GM21576 (cell line): ENCODE measurements around the gene USP32.
"Not testable (repeated sequence)": the region's sequence is repeated elsewhere in the genome, so short reads cannot be mapped to it uniquely, and the experiment has no call there.

ENCODE experiments used
- ATAC-seq: cut with Tn5 transposase; IDR thresholded peaks from one replicate; pipeline ENCODE4 v1.9.1; 2021; ENCODE audit warnings: mild to moderate bottlenecking, moderate library complexity; ENCODE audit not compliant: unreplicated experiment

Gene USP32, protein sequence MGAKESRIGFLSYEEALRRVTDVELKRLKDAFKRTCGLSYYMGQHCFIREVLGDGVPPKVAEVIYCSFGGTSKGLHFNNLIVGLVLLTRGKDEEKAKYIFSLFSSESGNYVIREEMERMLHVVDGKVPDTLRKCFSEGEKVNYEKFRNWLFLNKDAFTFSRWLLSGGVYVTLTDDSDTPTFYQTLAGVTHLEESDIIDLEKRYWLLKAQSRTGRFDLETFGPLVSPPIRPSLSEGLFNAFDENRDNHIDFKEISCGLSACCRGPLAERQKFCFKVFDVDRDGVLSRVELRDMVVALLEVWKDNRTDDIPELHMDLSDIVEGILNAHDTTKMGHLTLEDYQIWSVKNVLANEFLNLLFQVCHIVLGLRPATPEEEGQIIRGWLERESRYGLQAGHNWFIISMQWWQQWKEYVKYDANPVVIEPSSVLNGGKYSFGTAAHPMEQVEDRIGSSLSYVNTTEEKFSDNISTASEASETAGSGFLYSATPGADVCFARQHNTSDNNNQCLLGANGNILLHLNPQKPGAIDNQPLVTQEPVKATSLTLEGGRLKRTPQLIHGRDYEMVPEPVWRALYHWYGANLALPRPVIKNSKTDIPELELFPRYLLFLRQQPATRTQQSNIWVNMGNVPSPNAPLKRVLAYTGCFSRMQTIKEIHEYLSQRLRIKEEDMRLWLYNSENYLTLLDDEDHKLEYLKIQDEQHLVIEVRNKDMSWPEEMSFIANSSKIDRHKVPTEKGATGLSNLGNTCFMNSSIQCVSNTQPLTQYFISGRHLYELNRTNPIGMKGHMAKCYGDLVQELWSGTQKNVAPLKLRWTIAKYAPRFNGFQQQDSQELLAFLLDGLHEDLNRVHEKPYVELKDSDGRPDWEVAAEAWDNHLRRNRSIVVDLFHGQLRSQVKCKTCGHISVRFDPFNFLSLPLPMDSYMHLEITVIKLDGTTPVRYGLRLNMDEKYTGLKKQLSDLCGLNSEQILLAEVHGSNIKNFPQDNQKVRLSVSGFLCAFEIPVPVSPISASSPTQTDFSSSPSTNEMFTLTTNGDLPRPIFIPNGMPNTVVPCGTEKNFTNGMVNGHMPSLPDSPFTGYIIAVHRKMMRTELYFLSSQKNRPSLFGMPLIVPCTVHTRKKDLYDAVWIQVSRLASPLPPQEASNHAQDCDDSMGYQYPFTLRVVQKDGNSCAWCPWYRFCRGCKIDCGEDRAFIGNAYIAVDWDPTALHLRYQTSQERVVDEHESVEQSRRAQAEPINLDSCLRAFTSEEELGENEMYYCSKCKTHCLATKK (N-terminal part only)

DNA sequence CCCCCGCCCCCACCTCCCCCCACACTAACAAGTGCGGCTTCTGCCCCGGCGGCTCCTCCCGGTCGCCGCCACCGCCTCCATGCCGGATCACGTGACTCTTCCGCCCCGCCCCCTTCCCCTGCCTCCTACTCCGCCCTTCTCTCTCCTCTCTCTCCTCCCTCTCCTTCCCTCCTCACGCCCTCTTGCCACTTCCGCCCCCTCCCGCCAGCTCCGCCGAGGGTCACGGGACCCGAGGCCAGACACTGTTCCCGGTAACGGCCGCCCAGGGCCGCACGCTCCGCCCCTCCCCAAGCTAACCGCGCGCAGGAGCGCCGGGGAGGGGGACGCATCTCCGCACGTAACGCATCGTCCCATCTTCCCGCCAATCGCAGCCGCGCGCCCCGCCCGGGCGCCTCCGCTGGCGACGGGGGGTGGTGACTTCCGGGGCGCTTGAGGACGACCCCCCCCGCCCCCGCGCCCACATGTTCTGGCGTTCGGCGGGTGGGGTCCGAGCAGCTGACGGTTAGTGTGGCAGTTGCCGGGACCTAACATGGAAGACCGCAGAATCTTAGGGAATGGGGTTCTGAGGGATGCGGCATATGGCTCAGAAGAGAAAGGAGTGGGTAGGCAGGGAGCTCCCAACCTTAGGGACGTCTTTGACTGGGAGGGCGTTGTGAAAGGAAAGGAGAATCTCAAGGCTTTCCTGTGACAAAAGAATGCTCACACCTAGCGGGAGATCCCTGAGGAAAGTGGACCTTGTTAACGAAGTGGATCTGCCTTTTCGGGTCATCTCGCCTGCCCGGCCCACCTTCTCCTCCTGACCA lies at the start of gene USP32:
Gene USP32, minus strand, starts transcription at position 92 of the 803 bp plus-strand sequence. CDS start 194 bp downstream, outside the sequence.
- peak; percentile 81 for ATAC-seq

DNA sequence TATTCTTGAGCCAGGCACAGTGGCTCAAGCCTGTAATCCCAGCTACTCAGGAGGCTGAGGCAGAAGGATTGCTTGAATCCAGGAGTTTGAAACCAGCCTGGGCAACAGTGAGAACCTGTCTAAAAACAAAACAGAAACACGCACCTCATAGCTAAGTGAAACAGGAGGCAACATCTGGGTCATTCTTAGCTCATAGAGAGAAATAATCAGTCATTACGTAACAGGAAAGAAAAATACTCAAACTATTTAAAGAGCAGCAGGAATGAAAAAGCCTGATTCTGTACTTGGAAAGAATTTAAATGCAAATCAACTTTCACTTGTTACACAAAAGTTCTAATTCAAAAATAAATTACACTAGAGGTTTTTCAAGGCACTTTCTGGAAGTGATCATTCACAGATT lies 47.6 kb upstream of the USP32 start:
- no peak for ATAC-seq

DNA sequence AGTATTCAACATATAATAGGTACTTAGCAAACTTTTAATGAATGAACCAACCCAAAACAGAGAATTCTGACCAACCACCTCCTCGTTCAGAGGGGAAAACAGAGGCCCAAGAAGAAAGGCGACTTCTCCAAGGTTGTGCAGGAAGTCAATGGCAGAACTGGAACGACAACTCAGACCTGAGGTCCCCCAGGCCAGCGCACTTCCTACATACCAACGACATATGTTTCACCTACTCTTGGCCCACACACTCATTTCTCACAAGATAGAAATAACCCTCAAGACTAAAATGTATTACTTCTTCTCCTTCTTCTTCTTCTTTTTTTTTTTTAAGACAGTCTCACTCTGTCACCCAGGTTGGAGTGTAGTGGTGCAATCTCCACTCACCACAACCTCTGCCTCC lies 44.7 kb upstream of the USP32 start:
- ATAC-seq = no peak

DNA sequence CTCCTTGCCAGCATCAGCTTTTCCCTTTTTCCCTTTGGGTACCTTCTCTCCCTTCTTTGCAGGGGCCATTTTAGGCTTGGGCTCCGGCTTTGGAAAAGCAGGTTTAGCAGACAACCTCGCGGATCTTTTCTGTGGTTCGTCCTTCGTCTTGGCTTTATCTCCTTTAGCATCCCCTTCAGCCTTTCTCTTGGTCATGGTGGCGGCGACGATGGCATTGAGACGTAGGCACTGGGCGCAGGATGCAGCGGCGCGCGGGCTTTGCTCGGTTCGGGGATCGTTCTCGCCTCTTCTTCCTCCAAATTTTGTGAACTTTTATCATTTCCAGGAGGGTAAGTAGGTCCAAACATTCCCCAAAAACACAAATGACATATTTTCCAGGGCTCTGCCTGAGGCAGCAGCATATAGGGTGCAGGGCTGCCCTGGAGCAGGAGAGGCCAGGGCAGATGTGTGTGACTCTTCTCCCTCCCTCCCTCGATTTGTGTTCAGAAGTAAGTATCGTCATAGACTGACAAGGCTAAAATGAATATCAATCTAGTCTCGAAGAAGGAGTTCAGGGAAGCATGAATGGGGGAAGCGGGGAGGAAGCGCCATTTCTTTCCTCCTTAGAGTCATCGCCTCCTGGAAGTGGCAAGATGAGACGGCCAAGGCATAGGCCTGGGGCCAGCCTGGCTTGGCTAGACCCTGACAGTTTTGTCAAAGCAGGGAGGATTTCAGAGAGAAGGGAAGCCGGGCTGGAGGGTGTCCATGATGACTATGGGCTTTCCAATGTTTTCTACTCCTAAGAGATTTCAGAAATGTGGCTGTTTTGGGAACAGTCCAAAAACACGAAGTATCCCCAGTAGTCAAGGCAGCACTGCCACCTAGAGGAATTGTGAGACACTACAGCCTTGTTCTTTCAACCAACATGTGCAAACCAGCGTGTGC lies 43.6 kb upstream of the USP32 start:
- ATAC-seq = no peak

DNA sequence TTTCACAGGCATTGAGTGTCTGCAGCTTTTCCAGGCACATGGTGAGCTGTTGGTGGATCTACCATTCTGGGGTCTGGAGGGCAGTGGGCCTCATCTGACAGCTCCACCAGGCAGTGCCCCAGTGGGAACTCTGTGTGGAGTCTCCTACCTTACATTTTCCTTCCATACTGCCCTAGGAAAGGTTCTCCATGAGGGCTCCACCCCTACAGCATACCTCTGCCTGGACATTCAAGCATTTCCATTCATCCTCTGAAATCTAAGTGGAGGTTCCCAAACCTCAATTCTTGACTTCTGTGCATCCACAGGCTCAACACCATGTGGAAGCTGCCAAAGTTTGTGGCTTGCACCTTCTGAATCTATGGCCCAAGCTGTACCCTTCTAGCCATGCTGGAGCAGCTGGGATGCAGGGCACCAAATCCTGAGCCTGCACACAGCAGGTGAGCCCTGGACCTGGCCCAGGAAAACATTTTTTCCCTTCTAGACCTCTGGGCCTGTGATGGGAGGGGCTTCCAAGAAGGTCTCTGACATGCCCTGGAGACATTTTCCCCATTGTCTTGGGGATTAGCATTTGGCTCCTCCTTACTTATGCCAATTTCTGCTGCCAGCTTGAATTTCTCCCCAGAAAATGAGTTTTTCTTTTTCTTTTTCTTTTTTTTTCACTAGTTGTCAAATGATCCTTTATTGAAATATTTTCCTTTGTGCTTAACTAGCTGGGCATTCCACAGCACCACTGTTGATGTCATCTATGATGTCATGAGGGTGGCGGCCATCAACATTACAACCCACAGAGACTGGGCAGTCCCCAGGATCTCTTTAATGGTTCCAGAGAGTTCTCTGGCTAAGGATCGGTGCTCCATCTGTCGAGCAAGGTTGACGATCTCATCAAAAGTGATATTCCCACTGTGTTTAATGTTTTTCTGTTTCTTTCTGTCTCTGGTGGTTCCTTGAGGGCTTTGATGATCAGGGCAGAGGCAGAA lies 41.4 kb upstream of the USP32 start:
- ATAC-seq = not testable (repeated sequence)

DNA sequence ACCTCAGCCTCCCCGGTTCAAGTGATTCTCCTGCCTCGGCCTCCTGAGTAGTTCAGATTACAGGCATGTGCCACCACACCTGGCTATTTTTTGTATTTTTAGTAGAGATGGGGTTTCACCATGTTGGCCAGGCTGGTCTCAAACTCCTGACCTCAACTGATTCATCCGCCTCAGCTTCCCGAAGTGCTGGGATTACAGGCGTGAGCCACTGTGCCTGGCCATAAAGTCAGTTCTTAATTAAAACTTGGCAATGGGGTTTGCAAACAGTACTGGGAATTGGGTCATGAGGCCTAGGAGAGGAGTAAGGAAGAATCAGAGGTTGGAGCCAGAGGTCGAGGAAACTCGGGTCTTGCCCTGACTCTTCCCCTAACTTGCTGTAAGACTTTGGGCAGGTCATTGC lies 38.6 kb upstream of the USP32 start:
- not testable (repeated sequence) for ATAC-seq

DNA sequence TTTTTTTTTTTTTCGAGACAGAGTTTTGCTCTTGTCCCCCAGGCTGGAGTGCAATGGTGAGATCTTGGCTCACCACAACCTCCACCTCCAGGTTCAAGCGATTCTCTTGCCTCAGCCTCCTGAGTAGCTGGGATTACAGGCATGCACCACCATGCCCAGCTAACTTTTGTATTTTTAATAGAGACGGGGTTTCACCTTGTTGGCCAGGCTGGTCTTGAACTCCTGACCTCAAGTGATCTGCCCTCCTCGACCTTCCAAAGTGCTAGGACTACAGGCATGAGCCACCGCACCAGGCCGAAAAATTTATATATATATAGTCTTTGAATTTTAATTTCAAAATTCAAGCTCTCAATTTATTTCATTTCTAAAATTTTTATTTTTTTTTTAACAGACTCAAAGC lies 36.6 kb upstream of the USP32 start:
- ATAC-seq = not testable (repeated sequence)

DNA sequence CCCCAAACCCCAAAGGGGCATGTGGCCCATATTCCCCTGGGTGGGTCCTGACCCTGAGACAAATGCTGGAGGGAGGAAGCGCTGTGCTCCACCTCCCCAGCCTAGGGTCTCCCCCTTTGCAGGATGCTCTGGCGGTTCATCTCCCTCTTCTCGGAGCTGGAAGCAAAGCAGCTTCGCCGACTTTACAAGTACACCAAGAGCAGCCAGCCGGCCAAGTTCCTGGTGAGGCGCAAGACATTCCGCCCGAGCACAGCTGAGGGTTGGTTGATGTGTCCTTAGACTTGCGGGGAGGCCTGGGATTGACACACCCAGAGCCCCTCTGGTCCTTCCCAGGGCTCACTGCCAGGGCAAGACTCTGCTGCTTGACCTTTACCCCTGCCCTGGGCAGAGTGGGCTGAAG lies 34.7 kb upstream of the USP32 start:
- no peak for ATAC-seq

DNA sequence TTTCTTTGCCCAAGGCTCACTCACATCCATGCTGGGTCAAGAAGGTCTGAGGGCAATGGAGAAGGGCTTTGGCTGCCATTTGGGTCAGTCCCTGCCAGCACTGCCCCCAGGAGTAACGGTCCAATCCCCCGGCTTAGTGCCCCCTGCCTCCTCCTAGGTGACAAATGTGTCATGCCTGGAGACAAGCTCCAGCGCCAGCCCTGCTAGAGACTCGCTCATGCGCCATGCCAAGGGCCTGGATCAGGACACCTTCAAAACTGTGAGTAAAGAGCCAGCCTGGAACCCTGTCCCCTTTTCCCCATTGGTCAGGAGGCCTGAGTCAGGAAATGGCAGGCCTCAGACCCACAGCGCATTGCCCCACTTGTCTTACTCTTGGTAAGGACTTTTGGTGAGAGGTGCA lies 33.7 kb upstream of the USP32 start:
- no peak for ATAC-seq

DNA sequence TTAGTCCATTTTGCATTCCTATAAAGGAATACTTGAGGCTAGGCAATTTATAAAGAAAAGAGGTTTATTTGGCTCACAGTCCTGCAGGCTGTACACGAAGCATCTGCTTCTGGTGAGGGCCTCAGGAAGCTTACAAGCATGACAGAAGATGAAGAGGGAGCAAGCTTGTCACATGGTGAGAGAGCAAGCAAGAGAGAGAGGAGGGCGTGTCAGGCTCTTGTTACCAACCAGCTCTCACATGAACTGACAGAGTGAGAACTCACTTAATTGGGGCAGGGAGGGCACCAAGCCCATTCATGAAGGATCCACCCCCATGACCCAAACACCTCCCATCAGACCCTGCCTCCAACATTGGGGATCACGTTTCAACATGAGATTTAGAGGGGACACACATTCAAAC lies 31.9 kb upstream of the USP32 start:
- ATAC-seq = no peak

DNA sequence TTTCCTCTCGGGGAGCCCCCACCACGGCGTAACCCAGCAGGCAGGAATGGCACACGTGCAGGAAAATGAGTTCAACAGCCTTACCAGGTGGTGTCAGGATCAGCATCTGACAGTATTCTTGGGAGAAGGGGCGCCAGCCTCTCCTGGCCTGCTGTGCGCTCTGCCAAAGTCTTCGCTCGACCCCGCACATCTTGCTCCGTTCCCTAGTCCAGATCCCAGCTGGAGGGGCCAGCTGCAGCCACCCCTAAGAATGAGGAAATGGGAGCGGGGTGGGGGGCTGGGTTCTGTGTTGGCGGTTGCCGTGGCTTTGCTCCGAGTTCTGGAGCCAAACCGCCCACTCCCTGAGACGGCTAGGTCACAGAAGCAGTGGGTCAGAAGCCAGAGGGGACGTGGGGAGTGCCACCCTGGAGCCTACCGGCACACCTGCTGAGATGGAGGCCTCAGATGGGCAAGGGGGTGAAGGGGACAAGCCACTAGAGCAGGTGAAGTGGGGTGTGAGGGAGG lies 30.3 kb upstream of the USP32 start, which contains the start of gene CHCT1:
Gene CHCT1, plus strand, starts transcription at position 328 of the 504 bp plus-strand sequence. Its CDS starts 104 bp downstream, at position 432.
- ATAC-seq = no peak

DNA sequence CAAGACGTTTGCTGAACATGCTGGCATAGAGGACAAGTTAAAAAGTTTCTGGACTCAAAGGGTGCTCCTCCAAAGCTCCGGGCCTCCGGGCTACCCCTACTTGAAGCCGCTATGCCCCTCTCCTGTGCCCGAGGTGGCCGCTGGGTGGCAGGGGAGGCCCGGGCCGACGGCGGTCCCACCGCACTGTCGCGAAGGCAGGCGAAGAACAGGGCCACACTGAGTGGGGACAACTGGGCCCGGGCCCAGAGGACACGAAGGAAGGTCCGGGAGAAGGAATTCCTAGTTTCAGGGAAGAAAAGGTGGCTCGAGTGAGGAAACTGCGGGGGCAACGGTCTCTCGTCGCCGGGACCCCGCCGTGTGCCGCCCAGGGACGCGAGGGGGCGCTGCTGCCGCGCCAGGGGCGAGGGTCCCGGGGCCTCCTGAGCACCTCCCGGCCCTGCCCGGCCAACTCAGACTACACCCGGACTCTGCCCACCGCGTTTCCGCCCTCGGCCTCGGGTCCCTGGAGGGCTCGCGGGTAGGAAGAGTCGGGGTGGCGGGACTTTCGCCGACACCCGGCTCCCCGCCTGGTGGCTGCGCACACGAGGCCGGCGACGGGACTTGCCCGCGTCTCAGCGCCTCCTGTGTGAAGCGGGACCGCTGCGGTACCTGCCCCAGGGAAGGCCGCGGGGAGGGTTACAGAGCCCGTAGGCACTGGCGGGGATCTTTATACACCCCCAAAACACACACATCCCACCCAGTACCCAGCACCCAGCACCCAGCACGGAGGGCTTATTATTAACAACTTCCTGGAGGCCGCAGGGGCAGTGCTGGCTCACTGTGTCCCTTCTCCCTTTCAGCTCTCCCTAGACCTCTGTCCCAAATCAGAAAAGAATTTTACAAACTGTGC lies 29.6 kb upstream of the USP32 start:
- peak; percentile 81 for ATAC-seq

DNA sequence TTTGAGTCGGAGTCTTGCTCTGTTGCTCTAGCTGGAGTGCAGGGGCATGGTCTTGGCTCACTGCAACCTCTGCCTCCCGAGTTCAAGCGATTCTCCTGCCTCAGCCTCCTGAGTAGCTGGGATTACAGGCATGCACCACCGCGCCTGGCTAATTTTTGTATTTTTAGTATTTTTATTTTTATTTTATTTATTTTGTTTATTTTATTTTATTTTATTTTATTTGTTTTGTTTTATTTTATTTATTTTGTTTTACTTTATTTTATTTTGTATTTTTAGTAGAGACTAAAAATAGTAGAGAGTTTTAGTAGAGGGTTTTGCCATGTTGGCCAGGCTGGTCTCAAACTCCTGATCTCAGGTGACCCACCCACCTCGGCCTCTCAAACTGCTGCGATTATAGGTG lies 27.9 kb upstream of the USP32 start:
- not testable (repeated sequence) for ATAC-seq

DNA sequence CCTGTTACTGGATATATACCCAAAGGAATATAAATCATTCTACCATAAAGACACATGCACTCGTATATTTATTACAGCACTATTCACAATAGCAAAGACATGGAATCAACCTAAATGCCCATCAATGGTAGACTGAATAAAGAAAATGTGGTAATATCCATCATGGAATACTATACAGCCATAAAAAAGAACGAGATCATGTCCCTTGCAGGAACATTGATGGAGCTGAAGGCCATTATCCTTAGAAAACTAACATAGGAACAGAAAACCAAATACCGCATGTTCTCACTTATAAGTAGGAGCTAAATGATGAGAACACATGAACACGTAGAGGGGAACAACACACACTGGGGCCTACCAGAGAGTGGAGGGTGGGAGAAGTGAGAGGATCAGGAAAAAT lies 27.1 kb upstream of the USP32 start:
- ATAC-seq = not testable (repeated sequence)

DNA sequence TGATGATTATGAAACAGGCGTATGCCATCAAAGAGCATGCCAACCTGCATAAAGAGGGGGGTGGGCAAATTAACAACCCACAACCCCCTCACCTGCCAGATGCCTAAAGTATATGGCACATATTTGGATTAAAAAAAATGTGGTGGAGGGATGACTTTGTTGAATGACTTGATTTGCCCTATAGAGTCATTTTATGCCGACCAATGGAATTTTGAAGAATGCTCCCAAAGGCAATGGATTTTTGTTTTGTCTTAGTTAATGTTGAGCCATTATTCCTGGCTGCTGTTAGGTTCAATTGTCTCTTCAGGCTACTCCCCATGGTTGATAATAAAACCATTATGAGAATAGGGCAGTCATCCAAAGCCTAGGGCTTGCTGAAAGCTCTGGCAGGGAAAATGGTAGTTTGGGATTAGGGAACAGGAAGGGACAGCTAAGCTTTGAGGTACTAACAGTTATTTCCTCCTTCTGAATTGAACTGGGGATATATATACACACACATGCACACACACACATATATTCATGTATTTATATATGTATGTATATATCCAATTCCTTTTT lies 24.5 kb upstream of the USP32 start:
- ATAC-seq = no peak

DNA sequence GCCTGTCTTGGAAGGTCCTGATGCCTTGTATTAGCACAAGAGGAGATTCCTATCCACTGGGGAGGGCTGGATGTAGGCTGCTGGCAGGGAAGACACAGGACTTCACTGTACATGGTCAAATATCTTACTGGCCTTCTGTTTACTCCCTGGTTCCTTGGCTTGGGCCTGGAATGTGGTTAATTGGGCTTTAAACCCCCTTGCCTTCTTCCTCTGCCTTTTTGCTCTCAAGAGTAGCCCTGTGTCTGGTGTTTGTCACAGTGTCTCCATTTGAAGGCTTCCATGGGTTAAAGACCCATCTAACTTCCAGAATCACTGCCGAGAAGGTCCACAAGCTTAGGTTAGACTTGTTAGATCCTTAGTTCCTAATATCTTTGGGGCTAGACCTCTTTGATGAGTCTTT lies 23.2 kb upstream of the USP32 start:
- ATAC-seq = no peak
